A673 (cell line): ENCODE measurements around the gene ARPC1B. TPM values are rescaled to one million over a fixed set of nuclear protein-coding genes. Genes with fewer than 3 reads are reported as not detected.

ENCODE experiments used
- BruUV-seq: library from RNA; stranded (reverse); fragments of 400-500 nt; replicated peaks from 2 replicates; lab custom pipeline; 2021; lab: Mats Ljungman, UMichigan
- CTCF ChIA-PET: fragments of 300-600 bp; sonication (Branson Sonifier 250); formaldehyde crosslinking; loops from one replicate; lab custom pipeline; 2022; ENCODE audit warnings: antibody characterized with exemption; lab: Charles Lee
- POLR2A ChIA-PET: fragments of 300-600 bp; sonication (Branson Sonifier 250); formaldehyde crosslinking; loops from one replicate; lab custom pipeline; 2022; ENCODE audit warnings: antibody characterized with exemption; ENCODE audit not compliant: low non-redundant PET; lab: Charles Lee
- DNase-seq: peaks from one replicate; pipeline ENCODE4 v3.0.0-alpha.2; 2015; ENCODE audit warnings: low spot score
- H3K27ac ChIP-seq: fragments of 200-600 bp; sonication (generic); 2 replicates; pipeline ENCODE4 v1.5.1; 2016; ENCODE audit warnings: mixed run types, low read depth, mild to moderate bottlenecking, mixed read lengths, antibody characterized with exemption, low read length; ENCODE audit not compliant: poor library complexity, severe bottlenecking
- H3K27me3 ChIP-seq: fragments of 200-600 bp; sonication (generic); replicated peaks from 2 replicates; pipeline ENCODE4 v1.6.1; 2017; ENCODE audit warnings: mixed run types, low read depth, mild to moderate bottlenecking, mixed read lengths, antibody characterized with exemption, low read length; ENCODE audit not compliant: insufficient read depth, poor library complexity
- H3K36me3 ChIP-seq: fragments of 200-600 bp; sonication (generic); 2 replicates; pipeline ENCODE4 v1.6.1; 2016; ENCODE audit warnings: mixed run types, mild to moderate bottlenecking, mixed read lengths, antibody characterized with exemption, low read length; ENCODE audit not compliant: insufficient read depth, poor library complexity, severe bottlenecking
- H3K4me1 ChIP-seq: fragments of 200-600 bp; sonication (generic); 2 replicates; pipeline ENCODE4 v1.6.1; 2017; ENCODE audit warnings: mixed run types, mild to moderate bottlenecking, mixed read lengths, antibody characterized with exemption, low read length; ENCODE audit not compliant: insufficient read depth, poor library complexity, severe bottlenecking
- H3K4me3 ChIP-seq: fragments of 200-600 bp; sonication (generic); 2 replicates; pipeline ENCODE4 v1.5.1; 2016; ENCODE audit warnings: low read depth, mixed run types, mild to moderate bottlenecking, mixed read lengths, low read length; ENCODE audit not compliant: poor library complexity, severe bottlenecking
- H3K9me3 ChIP-seq: fragments of 200-600 bp; sonication (generic); 2 replicates; pipeline ENCODE4 v1.6.1; 2016; ENCODE audit warnings: mixed run types, low read depth, mild to moderate bottlenecking, mixed read lengths, antibody characterized with exemption, low read length; ENCODE audit not compliant: poor library complexity, severe bottlenecking
- EZH2 ChIP-seq: fragments of 200-600 bp; sonication (generic); IDR thresholded peaks from 2 replicates; pipeline ENCODE4 v1.6.1; 2017; ENCODE audit warnings: borderline replicate concordance, low read depth, mild to moderate bottlenecking, mixed read lengths, antibody characterized with exemption, low read length; ENCODE audit not compliant: poor library complexity, severe bottlenecking
- intact Hi-C: fragments of 100-400 bp; cut with micrococcal nuclease; formaldehyde crosslinking; loops from one replicate; pipeline ENCODE4 v1.10.0; 2022; ENCODE audit not compliant: unreplicated experiment
- total RNA-seq: library from RNA; stranded (reverse); gene quantifications from 2 replicates; pipeline ENCODE4 v1.2.3, GENCODE V29; 2021
- TF ChIP-seq, protein P1 (sequence below): fragments of 300-800, 200-600 bp; sonication (generic); conservative IDR thresholded peaks from 2 replicates; pipeline ENCODE4 v1.5.1; 2017; ENCODE audit warnings: low read depth, mild to moderate bottlenecking, antibody characterized with exemption, low read length, moderate library complexity, mixed read lengths

The ARPC1B gene
- total RNA-seq, 1 experiment from 2014 or later, result 29.9 TPM

GRCh38 chr7:99383203-99383602 lies 8.7 kb downstream of the ARPC1B start:
- ChIA-PET POLR2A (no interaction called here), CTCF (no interaction called here)
- Histone ChIP-seq H3K27ac (no peak overlapping the region), H3K4me3 (no peak overlapping the region), H3K9me3 (no peaks in the 10 kb centered on the region), H3K4me1 (peaks cover 20% of the 10 kb centered on the region), H3K36me3 (no peaks in the 10 kb centered on the region), H3K27me3 (no peaks in the 10 kb centered on the region)
- no peak for TF ChIP-seq EZH2
- TF ChIP-seq, protein P1, sequence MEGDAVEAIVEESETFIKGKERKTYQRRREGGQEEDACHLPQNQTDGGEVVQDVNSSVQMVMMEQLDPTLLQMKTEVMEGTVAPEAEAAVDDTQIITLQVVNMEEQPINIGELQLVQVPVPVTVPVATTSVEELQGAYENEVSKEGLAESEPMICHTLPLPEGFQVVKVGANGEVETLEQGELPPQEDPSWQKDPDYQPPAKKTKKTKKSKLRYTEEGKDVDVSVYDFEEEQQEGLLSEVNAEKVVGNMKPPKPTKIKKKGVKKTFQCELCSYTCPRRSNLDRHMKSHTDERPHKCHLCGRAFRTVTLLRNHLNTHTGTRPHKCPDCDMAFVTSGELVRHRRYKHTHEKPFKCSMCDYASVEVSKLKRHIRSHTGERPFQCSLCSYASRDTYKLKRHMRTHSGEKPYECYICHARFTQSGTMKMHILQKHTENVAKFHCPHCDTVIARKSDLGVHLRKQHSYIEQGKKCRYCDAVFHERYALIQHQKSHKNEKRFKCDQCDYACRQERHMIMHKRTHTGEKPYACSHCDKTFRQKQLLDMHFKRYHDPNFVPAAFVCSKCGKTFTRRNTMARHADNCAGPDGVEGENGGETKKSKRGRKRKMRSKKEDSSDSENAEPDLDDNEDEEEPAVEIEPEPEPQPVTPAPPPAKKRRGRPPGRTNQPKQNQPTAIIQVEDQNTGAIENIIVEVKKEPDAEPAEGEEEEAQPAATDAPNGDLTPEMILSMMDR, result no peak
- BruUV-seq, result no TSS peak
- intact Hi-C loops, result no loop called here
- no peak for DNase-seq

- BruUV-seq, result no TSS peak
- POLR2A ChIA-PET, result no interaction called here
- H3K27ac ChIP-seq, result no peak overlapping the region
- H3K36me3 ChIP-seq, result no peaks in the 10 kb centered on the region
- no peak overlapping the region for H3K4me3 ChIP-seq
- no peak for TF ChIP-seq EZH2
- TF ChIP-seq, protein P1, result no peak
- peaks cover 20% of the 10 kb centered on the region for H3K4me1 ChIP-seq
- DNase-seq, result no peak
- intact Hi-C loops, result no loop called here
- no peaks in the 10 kb centered on the region for H3K27me3 ChIP-seq
- no peaks in the 10 kb centered on the region for H3K9me3 ChIP-seq
- CTCF ChIA-PET, result no interaction called here
Measured at GRCh38 chr7:99383791-99384370, 9.4 kb downstream of the ARPC1B start.

DNA sequence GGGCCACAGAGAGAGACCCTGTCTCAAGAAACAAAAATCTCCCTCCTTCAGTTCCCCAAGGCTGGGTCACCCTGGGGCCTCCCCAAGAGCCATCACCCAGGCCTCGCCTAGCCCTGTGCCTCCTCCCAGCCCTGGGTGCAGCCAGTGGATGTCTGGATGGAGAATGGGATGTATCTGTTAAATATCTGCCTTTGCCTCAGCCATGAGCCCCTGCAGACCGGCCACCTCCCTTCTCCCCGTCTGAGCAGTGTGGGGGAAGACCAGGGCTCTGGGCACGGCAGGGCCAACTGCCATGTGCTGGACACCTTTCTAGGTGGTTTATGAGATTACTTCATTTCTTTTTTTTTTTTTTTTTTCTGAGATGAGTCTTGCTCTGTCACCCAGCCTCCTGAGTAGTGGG lies 10.0 kb downstream of the ARPC1B start:
- H3K9me3 ChIP-seq, result no peaks in the 10 kb centered on the region
- H3K4me3 ChIP-seq, result no peak overlapping the region
- no peak overlapping the region for H3K27ac ChIP-seq
- ChIA-PET CTCF (no interaction called here), POLR2A (no interaction called here)
- intact Hi-C loops, result no loop called here
- H3K36me3 ChIP-seq, result no peaks in the 10 kb centered on the region
- no TSS peak for BruUV-seq
- peaks cover 15% of the 10 kb centered on the region for H3K4me1 ChIP-seq
- DNase-seq, result no peak
- no peaks in the 10 kb centered on the region for H3K27me3 ChIP-seq
- TF ChIP-seq, protein P1, result no peak
- TF ChIP-seq EZH2, result no peak
